Natural killer cell treated with Interleukin-12 subunit alpha and Interleukin-12 subunit beta and Interleukin-15 and Interleukin-18, amount 100 ng/mL, for 72 hours (primary cell): ENCODE data around the gene RAB26. TPM values are rescaled to one million over a fixed set of nuclear protein-coding genes. Genes with fewer than 3 reads are reported as not detected.

Experiments
- ATAC-seq, 2 donors: fragments of 150-1000 bp; cut with Tn5 transposase in 1 of 2; sonication (Bioruptor Pico), chemical (Tn5 transposase) in 1 of 2; 2 replicates each; pipeline ENCODE4 v1.10.0; 2021
- DNase-seq: peaks from one replicate; pipeline ENCODE4 v3.0.0; 2022; ENCODE audit warnings: low spot score
- H3K27ac Mint-ChIP-seq, 2 donors: 1 replicate in 1 of 2; 2 replicates in 1 of 2; pipeline ENCODE4 v1.8.0; 2022; ENCODE audit warnings: mixed read lengths in 2 of 2, mild to moderate bottlenecking in 1 of 2, moderate library complexity in 1 of 2
- H3K27me3 Mint-ChIP-seq, 2 donors: 1 replicate in 1 of 2; 2 replicates in 1 of 2; pipeline ENCODE4 v1.8.0; 2022; ENCODE audit warnings: mixed read lengths in 2 of 2
- H3K36me3 Mint-ChIP-seq: one replicate; pipeline ENCODE4 v1.8.0; 2022; ENCODE audit warnings: mixed read lengths
- H3K4me1 Mint-ChIP-seq, 2 donors: 1 replicate in 1 of 2; 2 replicates in 1 of 2; pipeline ENCODE4 v1.8.0; 2022; ENCODE audit warnings: low read depth in 2 of 2, mixed read lengths in 2 of 2, mild to moderate bottlenecking in 1 of 2
- H3K4me3 Mint-ChIP-seq: one replicate; pipeline ENCODE4 v1.8.0; 2022; ENCODE audit warnings: mixed read lengths
- H3K9me3 Mint-ChIP-seq: 2 replicates; pipeline ENCODE4 v1.8.0; 2022; ENCODE audit warnings: mixed read lengths
- total RNA-seq, 2 donors: library from RNA; stranded (reverse); gene quantifications; one replicate each; pipeline ENCODE4 v1.2.3, GENCODE V29; 2022

RAB26 gene
- total RNA-seq, 2 donors from 2014 or later, result 0.89 TPM; not detected in 1

DNA sequence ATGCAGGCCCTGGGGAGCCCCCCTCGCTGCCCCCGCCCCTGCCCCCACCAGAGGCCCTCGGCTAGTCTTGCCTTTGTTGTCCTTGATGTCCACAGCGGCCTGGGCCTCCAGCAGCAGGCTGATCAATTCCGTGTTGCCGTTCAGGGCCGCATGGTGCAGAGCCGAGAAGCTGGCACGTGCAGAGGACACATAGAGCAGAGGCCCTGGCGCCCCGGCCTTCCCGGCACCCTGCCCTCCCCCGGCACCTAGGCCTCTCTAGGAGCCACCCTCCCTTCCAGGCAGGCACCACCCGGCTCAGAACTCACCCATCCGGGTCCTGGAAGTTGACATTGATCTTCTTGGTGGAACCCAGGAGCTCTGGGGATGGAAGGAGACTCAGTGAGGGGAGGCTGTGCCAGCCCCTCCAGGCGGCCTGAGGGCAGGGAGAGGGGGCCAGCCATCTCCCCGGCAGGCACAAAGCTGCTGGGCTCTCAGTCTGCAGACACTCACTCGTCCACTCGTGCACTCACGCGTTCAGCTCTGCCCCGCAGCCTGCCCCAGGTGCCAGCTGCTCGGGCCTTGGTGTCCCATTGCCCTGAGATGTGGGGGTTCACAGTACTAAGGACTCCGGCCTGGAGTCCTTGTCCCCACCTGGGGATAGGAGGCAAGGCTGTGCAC lies 41.7 kb downstream of the RAB26 start:
- Mint-ChIP-seq H3K27me3 (peaks cover 0 to 8% of the 10 kb centered on the region in 2 donors), H3K27ac (no peak overlapping the region), H3K4me1 (no peaks in the 10 kb centered on the region), H3K4me3 (no peak overlapping the region), H3K36me3 (no peaks in the 10 kb centered on the region), H3K9me3 (no peaks in the 10 kb centered on the region)
- DNase-seq, result no peak
- ATAC-seq, result no peak

DNA sequence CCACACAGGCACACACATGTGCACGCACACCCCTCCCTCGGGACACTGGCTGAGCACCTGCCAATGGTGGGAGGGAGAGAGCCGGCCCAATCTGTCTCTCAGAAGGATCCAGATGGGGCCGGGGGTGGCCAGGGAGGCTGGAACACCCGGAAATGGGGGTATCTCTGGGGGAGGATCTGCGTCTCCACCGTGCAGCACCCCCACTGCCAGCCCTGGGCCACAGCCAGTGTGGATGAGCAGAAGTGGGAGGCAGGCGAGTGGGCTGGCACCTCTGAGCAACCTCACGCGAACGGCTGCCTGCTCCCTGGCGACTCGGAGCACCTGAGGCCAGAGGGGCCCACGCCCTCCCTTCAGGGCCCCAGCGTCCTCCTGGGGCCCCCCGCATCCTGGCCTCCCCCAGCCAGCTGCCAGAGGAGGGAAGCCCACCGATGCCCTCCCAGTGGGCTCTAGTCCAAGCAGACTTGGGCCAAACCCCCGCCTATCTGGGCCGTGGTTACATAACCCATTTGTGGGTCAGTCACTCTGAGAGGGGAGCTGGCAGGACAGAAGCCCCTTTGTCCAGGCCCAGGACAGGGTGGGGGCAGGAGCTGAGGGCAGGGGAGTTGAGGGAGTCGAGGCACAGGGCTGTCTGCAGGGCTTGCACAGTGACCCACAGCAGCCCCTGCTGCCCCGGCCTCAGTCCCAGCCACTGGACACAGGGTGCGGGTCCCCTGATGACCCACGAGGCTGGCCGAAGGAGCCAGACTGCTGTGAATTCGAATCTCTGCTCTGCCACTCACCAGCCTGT lies 42.4 kb downstream of the RAB26 start:
- DNase-seq (no peak), ATAC-seq (no peak)
- H3K36me3 Mint-ChIP-seq, result no peaks in the 10 kb centered on the region
- no peak overlapping the region for H3K27ac Mint-ChIP-seq
- H3K27me3 Mint-ChIP-seq, result peaks cover 0 to 8% of the 10 kb centered on the region in 2 donors
- no peaks in the 10 kb centered on the region for H3K4me1 Mint-ChIP-seq
- H3K9me3 Mint-ChIP-seq, result no peaks in the 10 kb centered on the region
- no peak overlapping the region for H3K4me3 Mint-ChIP-seq

DNA sequence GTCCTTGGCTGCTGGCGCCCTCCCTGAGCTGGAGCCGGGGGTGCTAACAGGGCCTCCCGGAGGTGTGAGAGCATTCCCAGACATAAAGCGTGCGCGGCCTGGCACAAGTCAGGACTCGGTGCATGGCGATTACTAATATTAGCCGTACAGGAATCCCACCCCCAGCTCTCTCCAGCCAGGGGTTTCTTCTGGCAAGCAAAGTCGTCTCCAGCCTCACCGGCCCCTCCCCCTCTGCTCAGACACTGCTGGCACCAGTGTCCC lies 43.0 kb downstream of the RAB26 start:
- no peak for DNase-seq
- Mint-ChIP-seq H3K36me3 (no peaks in the 10 kb centered on the region), H3K9me3 (no peaks in the 10 kb centered on the region), H3K4me1 (no peaks in the 10 kb centered on the region), H3K27ac (no peak overlapping the region), H3K4me3 (no peak overlapping the region), H3K27me3 (peaks cover 0 to 8% of the 10 kb centered on the region in 2 donors)
- no peak for ATAC-seq

- H3K27ac Mint-ChIP-seq, result no peak overlapping the region
- H3K27me3 Mint-ChIP-seq, result peaks cover 7 to 18% of the 10 kb centered on the region in 2 donors
- DNase-seq, result no peak
- H3K4me3 Mint-ChIP-seq, result no peak overlapping the region
- no peaks in the 10 kb centered on the region for H3K36me3 Mint-ChIP-seq
- no peak for ATAC-seq
- no peaks in the 10 kb centered on the region for H3K4me1 Mint-ChIP-seq
- H3K9me3 Mint-ChIP-seq, result no peaks in the 10 kb centered on the region
Observed at GRCh38 chr16:2194166-2194834, 45.9 kb downstream of the RAB26 start.

DNA sequence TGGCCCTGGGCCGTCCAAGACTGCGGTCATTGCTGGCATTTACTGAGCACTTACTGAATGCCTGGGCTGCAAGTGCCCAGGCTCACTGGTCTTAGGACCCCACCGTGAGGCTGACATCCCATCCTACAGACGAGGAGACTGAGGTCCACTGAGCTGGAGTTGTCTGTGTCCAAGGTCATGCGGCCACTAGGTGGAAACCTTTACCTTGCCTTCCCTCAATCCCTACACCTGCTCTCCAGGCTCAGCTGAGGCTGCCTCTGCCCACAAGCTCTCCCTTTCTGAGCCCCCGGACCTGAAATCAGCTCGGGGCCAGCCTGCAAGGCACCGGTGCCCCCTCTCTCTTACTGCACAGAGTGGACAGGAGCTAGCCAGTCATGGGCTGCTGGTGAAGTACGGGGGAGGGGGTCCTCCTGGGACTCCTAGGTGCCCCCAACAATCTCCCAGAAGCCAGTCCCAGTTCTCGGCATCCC lies 46.5 kb downstream of the RAB26 start:
- Mint-ChIP-seq H3K36me3 (no peaks in the 10 kb centered on the region), H3K9me3 (no peaks in the 10 kb centered on the region), H3K4me1 (no peaks in the 10 kb centered on the region), H3K4me3 (no peak overlapping the region), H3K27me3 (peaks cover 7 to 18% of the 10 kb centered on the region in 2 donors), H3K27ac (no peak overlapping the region)
- ATAC-seq (peak in 1 of 2 donors; percentile 44), DNase-seq (no peak)

GRCh38 chr16:2195322-2196161 lies 47.1 kb downstream of the RAB26 start:
- H3K4me1 Mint-ChIP-seq, result no peaks in the 10 kb centered on the region
- H3K36me3 Mint-ChIP-seq, result no peaks in the 10 kb centered on the region
- H3K4me3 Mint-ChIP-seq, result no peak overlapping the region
- H3K9me3 Mint-ChIP-seq, result no peaks in the 10 kb centered on the region
- no peak for ATAC-seq
- H3K27ac Mint-ChIP-seq, result no peak overlapping the region
- DNase-seq, result no peak
- H3K27me3 Mint-ChIP-seq, result peaks cover 7 to 18% of the 10 kb centered on the region in 2 donors

- Mint-ChIP-seq H3K4me3 (peak within 1 kb of the TSS; percentile 20), H3K9me3 (no peaks in the 10 kb centered on the region), H3K27me3 (peaks cover 7 to 18% of the 10 kb centered on the region in 2 donors), H3K36me3 (no peaks in the 10 kb centered on the region), H3K27ac (no peak within 1 kb of the TSS), H3K4me1 (no peaks in the 10 kb centered on the region)
- DNase-seq, result no peak
- peak in 1 of 2 donors; percentile 52 for ATAC-seq
Observed at GRCh38 chr16:2196162-2196980, 47.9 kb downstream of the RAB26 start, which contains the start of gene CASKIN1. Gene CASKIN1 (minus strand): TSS chr16:2196605. CDS start chr16:2196432, 173 bp downstream.

- Mint-ChIP-seq H3K4me3 (peak overlapping the region; percentile 20), H3K9me3 (no peaks in the 10 kb centered on the region), H3K27me3 (peaks cover 7 to 18% of the 10 kb centered on the region in 2 donors), H3K27ac (no peak overlapping the region), H3K4me1 (no peaks in the 10 kb centered on the region), H3K36me3 (no peaks in the 10 kb centered on the region)
- ATAC-seq (no peak), DNase-seq (no peak)
Observed at GRCh38 chr16:2196981-2197511, 48.6 kb downstream of the RAB26 start.

DNA sequence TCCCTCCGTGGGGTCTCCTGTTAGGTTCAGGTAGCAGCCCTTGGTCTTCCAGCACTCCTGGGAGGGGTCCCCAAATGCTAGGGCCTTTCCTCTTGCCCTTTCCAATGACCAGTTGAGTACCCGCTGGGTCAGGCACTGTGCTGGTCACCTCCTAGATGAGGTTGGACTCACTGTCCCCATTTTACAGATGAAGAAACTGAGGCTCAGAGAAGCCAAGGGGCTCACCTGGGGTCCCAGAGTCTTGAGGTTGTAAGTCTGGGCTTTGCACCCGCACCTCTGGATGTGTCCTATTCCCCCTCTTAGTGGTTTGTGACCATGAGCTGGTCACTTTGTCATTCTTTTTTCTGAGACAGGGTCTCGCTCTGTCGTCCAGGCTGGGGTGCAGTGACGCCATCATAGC lies 49.3 kb downstream of the RAB26 start:
- ATAC-seq (no peak), DNase-seq (no peak)
- H3K27me3 Mint-ChIP-seq, result peaks cover 7 to 15% of the 10 kb centered on the region in 2 donors
- no peak overlapping the region for H3K27ac Mint-ChIP-seq
- no peaks in the 10 kb centered on the region for H3K36me3 Mint-ChIP-seq
- H3K4me3 Mint-ChIP-seq, result peak overlapping the region; percentile 30
- H3K4me1 Mint-ChIP-seq, result no peaks in the 10 kb centered on the region
- no peaks in the 10 kb centered on the region for H3K9me3 Mint-ChIP-seq

GRCh38 chr16:2198283-2198682 lies 49.9 kb downstream of the RAB26 start:
- Mint-ChIP-seq H3K4me1 (peaks cover 0 to under 1% of the 10 kb centered on the region in 2 donors), H3K27me3 (peaks cover 7 to 15% of the 10 kb centered on the region in 2 donors), H3K27ac (no peak overlapping the region), H3K9me3 (no peaks in the 10 kb centered on the region), H3K36me3 (no peaks in the 10 kb centered on the region), H3K4me3 (peak overlapping the region; percentile 30)
- ATAC-seq (no peak), DNase-seq (no peak)

- Mint-ChIP-seq H3K4me3 (no peak overlapping the region), H3K27me3 (peaks cover 7 to 15% of the 10 kb centered on the region in 2 donors), H3K9me3 (no peaks in the 10 kb centered on the region), H3K36me3 (no peaks in the 10 kb centered on the region), H3K27ac (no peak overlapping the region), H3K4me1 (peaks cover 0 to 4% of the 10 kb centered on the region in 2 donors)
- no peak for ATAC-seq
- no peak for DNase-seq
Observed at GRCh38 chr16:2199095-2199494, 50.7 kb downstream of the RAB26 start.

DNA sequence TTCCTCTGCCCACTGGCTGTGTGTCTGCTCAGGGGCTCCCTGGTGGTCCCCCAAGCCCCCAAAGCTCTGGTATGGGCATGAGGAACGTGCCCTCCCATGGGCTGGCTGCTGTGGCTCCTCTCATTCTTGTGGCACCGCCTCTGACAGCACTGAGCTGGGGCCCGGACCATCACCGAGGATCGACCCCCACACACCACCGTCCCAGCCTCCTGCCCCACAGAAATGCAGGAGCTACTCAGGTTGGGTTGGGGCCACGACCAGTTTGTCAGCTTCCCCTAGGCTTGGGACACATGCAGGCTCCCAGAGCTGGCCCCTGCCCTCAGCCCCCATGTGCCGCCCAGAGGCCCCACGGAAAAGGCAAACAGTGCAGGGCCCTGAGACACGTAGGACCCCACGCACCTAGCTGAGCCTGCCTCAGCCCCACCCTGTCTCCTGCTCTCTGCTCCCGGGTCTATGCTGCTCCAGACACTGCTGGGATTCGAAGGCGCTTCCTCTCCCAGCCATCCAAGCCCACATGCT lies 51.3 kb downstream of the RAB26 start:
- no peaks in the 10 kb centered on the region for H3K36me3 Mint-ChIP-seq
- ATAC-seq, result no peak
- H3K4me1 Mint-ChIP-seq, result peaks cover 6 to 9% of the 10 kb centered on the region in 2 donors

More for the DNA sequence above, 51.3 kb downstream of the RAB26 start:
- Mint-ChIP-seq H3K27me3 (peaks cover 7 to 14% of the 10 kb centered on the region in 2 donors), H3K4me3 (no peak overlapping the region), H3K27ac (no peak overlapping the region), H3K9me3 (no peaks in the 10 kb centered on the region)
- no peak for DNase-seq
